ENCODE data around the gene TRAFD1.
"Not testable (repeated sequence)": the region's sequence is repeated elsewhere in the genome, so short reads cannot be mapped to it uniquely, and the experiment has no call there.

TRAFD1 gene, protein sequence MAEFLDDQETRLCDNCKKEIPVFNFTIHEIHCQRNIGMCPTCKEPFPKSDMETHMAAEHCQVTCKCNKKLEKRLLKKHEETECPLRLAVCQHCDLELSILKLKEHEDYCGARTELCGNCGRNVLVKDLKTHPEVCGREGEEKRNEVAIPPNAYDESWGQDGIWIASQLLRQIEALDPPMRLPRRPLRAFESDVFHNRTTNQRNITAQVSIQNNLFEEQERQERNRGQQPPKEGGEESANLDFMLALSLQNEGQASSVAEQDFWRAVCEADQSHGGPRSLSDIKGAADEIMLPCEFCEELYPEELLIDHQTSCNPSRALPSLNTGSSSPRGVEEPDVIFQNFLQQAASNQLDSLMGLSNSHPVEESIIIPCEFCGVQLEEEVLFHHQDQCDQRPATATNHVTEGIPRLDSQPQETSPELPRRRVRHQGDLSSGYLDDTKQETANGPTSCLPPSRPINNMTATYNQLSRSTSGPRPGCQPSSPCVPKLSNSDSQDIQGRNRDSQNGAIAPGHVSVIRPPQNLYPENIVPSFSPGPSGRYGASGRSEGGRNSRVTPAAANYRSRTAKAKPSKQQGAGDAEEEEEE

GRCh38 chr12:112125250-112125999, at the start of gene TRAFD1:
TSS of gene TRAFD1 (plus strand) at chr12:112125560. CDS start at chr12:112130523, 4,963 bp downstream.
- DNase-seq: peak; percentile 98

DNA sequence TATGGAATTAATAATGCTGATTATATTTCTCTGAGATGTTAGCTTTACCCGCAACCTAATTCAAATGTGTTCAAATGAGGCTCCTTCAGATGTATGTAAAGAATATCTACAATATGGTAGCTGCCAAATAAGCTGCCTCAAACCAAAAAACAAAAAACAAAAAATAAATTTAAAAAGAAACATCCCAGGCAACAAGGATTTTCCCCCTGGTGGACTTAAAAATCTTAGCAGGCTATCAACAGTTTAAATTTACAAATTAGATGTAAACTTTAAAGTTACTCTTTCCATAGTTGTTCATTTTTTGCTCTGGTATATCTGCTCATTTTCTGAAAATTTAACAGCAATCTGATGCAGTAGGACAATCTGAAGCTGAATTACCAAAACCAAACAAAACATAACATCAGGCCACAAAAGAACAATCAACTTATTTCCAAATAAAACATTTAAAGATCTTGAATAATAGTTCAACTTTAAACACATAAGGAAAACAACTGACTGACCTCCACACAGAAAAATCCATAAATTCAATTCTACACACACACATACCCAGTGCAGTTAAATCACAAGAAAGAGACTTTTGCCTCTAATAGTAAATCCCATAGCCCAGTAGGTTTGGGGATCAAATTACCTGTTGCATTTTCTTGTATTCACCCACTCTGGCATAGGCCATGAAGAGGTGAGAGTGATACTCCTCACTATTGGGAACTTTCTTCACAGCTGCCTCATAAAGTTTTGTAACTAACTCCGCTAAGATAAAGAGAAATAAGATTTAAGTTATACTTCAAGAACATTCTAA, 38.1 kb upstream of the TRAFD1 start:
- DNase-seq: no peak

GRCh38 chr12:112087851-112088250, 37.5 kb upstream of the TRAFD1 start:
- no peak for DNase-seq

DNA sequence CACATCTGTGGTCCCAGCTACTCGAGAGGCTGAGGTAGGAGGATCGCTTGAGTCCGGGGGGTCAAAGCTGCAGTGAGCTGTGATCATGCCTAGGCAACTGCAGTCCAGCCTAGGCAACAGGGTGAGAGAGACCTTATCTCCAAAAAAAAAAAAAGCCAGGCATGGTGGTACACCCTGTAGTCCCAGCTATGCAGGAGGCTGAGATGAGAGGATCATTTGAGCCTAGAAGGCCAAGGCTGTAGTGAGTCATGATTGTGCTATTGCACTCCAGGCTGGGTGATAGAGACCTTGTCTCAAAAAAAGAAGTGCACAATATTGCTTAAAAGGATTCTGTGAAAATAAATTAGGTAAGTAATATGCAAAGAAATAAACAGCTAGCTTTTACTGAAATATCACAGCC, 33.8 kb upstream of the TRAFD1 start:
- DNase-seq: no peak

DNA sequence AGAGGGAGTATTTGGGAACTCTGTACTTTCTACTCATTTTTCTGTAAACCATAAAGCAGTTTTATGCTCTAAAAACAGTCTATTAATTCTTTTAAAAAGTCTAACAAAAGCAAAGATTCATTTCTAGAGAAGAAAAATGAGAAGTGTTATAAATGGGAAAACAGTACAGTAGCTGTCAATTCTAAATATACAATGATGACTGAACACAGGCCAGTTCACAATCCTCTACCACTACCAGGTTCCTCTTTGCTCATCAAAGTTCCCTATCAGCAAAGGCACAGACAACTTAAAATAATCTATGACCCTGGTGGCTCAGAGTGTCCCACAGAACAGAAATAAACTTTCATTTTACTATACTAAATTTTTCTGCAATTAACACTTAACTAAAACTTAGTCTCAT, 29.3 kb upstream of the TRAFD1 start:
- DNase-seq: no peak

GRCh38 chr12:112096667-112097066, 28.7 kb upstream of the TRAFD1 start:
- no peak for DNase-seq

DNA sequence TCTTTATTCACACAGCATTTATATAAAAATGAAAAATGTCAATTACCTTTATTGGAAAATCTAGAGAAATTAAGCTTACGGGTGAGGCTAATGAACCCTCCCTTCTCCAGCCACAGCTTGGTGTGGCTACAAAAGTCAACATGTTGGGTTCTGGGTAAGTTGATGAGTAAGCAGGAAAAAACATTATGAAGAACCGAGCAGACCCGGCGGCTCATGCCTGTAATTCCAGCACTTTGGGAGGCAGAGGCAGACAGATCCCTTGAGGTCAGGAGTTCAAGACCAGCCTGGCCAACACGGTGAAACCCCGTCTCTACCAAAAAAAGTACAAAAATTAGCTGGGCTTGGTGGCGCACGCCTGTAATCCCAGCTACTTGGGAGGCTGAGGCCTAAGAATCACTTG, 27.7 kb upstream of the TRAFD1 start:
- no peak for DNase-seq

GRCh38 chr12:112100500-112100899, 24.9 kb upstream of the TRAFD1 start:
- not testable (repeated sequence) for DNase-seq

- no peak for DNase-seq
Observed at GRCh38 chr12:112102127-112102526, 23.2 kb upstream of the TRAFD1 start.

- DNase-seq: not testable (repeated sequence)
Observed at GRCh38 chr12:112102746-112103145, 22.6 kb upstream of the TRAFD1 start.

GRCh38 chr12:112103758-112104503, 21.4 kb upstream of the TRAFD1 start:
- DNase-seq: no peak

DNA sequence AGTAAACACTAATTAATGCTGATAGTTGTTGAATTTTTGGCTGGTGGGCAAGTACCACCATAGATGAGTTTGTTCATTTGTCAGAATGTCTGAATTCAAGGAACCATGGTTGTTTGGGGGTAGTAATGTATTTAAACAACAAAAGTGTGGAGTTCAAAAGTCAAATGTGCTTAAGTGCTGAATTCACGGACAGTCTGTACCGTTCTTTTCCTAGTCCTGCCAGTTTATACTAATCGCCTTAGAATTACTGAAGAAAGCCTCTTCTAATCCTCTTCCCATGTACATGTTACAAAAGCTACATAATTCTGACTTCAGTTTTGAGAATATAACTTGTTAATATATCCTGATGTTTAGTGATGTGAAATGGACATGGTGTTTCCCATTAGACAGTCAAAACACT, 19.5 kb upstream of the TRAFD1 start:
- DNase-seq: peak; percentile 86

- DNase-seq: peak; percentile 82
Observed at GRCh38 chr12:112107306-112108201, 17.8 kb upstream of the TRAFD1 start.

DNA sequence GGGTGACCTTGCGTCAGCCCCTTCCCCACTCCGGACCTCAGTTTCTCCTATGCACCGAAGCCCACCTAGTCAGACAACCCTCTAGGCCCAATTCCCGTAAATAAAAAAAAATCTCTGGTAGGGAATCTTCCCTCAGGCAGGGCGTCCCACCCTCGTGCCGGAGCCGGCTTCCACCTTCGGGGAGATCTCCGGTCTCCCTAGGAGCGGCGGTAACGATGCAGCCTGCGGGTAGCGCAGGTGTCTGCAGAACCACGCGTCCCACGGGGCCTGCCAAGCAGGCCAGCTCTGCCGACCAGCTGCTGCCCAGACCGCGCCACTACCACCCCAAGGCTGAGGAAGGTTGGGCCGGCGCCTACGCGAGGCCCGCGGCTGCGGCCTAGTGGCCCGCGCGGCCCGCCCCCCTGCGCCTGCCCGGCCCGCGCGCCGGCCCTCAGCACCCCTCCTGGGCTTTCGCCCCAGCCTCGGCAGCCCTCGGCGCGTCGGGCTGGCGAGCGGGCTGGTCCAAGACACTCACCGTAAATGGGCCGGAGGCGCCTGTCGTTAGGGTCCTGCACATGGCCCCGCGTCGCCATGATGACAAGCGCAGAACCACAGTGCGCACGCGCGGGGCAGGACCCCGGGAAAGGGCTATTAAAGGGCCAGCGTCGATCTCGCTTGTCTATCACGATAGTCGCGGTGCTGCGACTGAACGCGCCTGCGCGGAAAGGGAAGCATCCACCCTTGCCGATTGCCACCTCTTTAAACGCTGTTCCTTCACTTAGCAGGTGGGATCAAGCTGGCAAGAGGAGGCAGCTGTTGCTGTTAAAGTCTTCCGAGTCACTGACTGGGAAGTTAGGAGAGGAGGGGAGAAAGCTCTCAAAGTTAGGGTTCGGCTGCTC, 16.9 kb upstream of the TRAFD1 start, which contains the start of gene NAA25:
Gene NAA25 (minus strand): TSS at position 582 of the 878 bp plus-strand sequence. CDS start 10 bp downstream, at position 572.
- DNase-seq: peak; percentile 92

GRCh38 chr12:112110787-112111662, 14.3 kb upstream of the TRAFD1 start:
- not testable (repeated sequence) for DNase-seq

GRCh38 chr12:112111931-112112330, 13.4 kb upstream of the TRAFD1 start:
- no peak for DNase-seq

DNA sequence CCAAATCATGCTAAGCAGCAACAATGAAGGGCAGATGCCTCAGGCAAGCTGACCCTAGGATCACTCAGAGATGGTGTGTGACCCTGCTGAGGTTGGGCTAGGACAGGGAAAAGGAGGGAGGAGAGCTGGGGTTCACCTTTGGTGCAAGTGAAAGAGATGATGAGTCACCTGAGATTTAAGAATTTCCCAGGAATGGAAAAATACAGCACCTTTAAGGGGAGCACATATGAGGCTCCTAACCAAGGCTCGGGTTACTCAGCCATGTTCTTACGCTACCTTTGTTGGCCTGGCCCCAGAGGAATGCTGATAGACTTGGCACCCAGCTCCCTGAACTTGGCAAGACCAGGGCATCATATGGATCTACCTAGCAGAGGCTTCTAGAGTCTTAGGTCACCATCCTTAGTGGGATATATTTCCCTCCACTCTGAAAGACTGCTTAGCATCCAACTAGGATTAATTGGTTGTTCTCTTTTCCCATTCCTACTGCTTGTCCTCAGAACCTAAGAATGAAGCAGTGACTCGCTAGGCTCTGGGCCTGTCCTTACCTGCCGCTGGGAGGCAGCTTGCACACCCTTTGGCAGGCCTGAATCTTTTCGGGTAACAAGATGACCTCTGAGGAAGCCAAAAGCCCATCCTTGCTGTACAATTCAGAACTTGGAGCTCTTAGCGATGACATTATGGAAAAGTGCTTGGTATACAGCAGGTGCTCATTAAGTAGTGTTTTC, 12.8 kb upstream of the TRAFD1 start:
- DNase-seq: no peak

Measured in NCI-H82 (cell line).